Panc1 (cell line): Measurements from ENCODE around the gene RNU7-1. TPM values are rescaled to one million over a fixed set of nuclear protein-coding genes. Genes with fewer than 3 reads are reported as not detected.

Experiments
- ATAC-seq: fragments of 200-7000 bp; cut with Tn5 transposase; 2 replicates; pipeline ENCODE4 v1.9.1; 2020; ENCODE audit warnings: mild to moderate bottlenecking, moderate library complexity
- BruUV-seq: library from RNA; stranded (reverse); fragments of 400-500 nt; replicated peaks from 2 replicates; lab custom pipeline; 2021; lab: Mats Ljungman, UMichigan
- CTCF ChIA-PET: fragments of 300-600 bp; sonication (Branson Sonifier 250); formaldehyde crosslinking; loops from one replicate; lab custom pipeline; 2022; ENCODE audit warnings: antibody characterized with exemption; lab: Charles Lee
- POLR2A ChIA-PET: fragments of 300-600 bp; sonication (Branson Sonifier 250); formaldehyde crosslinking; loops from one replicate; lab custom pipeline; 2022; ENCODE audit warnings: antibody characterized with exemption; lab: Charles Lee
- DNase-seq: peaks from one replicate; pipeline ENCODE4 v3.0.0-alpha.2; 2010; ENCODE audit warnings: low read depth, low spot score
- H3K27ac ChIP-seq: 2 replicates; pipeline ENCODE4 v1.5.1; 2011; ENCODE audit warnings: mild to moderate bottlenecking, low read length, inconsistent platforms
- H3K27me3 ChIP-seq: fragments of 200-500 bp; sonication (Bioruptor generic); 2 replicates; pipeline ENCODE4 v1.6.0; 2014; ENCODE audit warnings: low read length, inconsistent platforms; ENCODE audit not compliant: control insufficient read depth, insufficient read depth
- H3K36me3 ChIP-seq: fragments of 200-500 bp; sonication (Bioruptor generic); 2 replicates; pipeline ENCODE4 v1.5.1; 2014; ENCODE audit warnings: inconsistent platforms, mild to moderate bottlenecking, low read length, moderate library complexity; ENCODE audit not compliant: control insufficient read depth, insufficient read depth
- H3K4me1 ChIP-seq: 2 replicates; pipeline ENCODE4 v1.5.1; 2011; ENCODE audit warnings: inconsistent platforms, mild to moderate bottlenecking, low read length, moderate library complexity; ENCODE audit not compliant: control insufficient read depth, insufficient read depth
- H3K4me3 ChIP-seq, 2 experiments: 2 replicates each; pipeline ENCODE4 v1.5.1; 2011 to 2012; ENCODE audit warnings: low read depth in 2 of 2, low read length in 2 of 2, mild to moderate bottlenecking in 2 of 2, inconsistent platforms in 1 of 2, moderate library complexity in 1 of 2
- H3K9me3 ChIP-seq: fragments of 200-500 bp; sonication (Bioruptor generic); 2 replicates; pipeline ENCODE4 v1.5.1; 2014; ENCODE audit warnings: low read depth, mild to moderate bottlenecking, inconsistent platforms, low read length, moderate library complexity; ENCODE audit not compliant: control insufficient read depth, insufficient read depth
- CTCF ChIP-seq: fragments of 450-650 bp; IDR thresholded peaks from 2 replicates; pipeline ENCODE4 v1.5.1; 2017; ENCODE audit warnings: mild to moderate bottlenecking
- POLR2AphosphoS5 ChIP-seq: IDR thresholded peaks from 2 replicates; pipeline ENCODE4 v1.6.1; 2012; ENCODE audit warnings: mild to moderate bottlenecking, low read depth, low read length, moderate library complexity
- REST ChIP-seq, 2 experiments: IDR thresholded peaks; 2 replicates each; pipeline ENCODE4 v1.6.1; 2011 to 2012; ENCODE audit warnings: low read depth in 2 of 2, control low read depth in 1 of 2, low read length in 1 of 2, mild to moderate bottlenecking in 1 of 2, moderate library complexity in 1 of 2; ENCODE audit not compliant: insufficient read depth in 1 of 2
- SIN3A ChIP-seq: IDR thresholded peaks from 2 replicates; pipeline ENCODE4 v1.6.1; 2012; ENCODE audit warnings: low read depth, mild to moderate bottlenecking, low read length, moderate library complexity, borderline replicate concordance; ENCODE audit not compliant: insufficient read depth
- TCF7L2 ChIP-seq: IDR thresholded peaks from 2 replicates; pipeline ENCODE4 v1.6.1; 2011; ENCODE audit warnings: mild to moderate bottlenecking, low read depth, low read length, inconsistent platforms
- in situ Hi-C: cut with HindIII; loops from 2 replicates; pipeline ENCODE4 v1.10.0; 2016; ENCODE audit warnings: low sequenced_read_pairs, low pct_unique_long_range_greater_than_20kb
- intact Hi-C: fragments of 100-400 bp; cut with micrococcal nuclease; formaldehyde crosslinking; loops from one replicate; pipeline ENCODE4 v1.10.0; 2022; ENCODE audit not compliant: unreplicated experiment
- total RNA-seq: library from RNA; stranded (reverse); gene quantifications from one replicate; pipeline ENCODE4 v1.2.1, GENCODE V29; 2021; ENCODE audit not compliant: unreplicated experiment

Gene RNU7-1
- total RNA-seq, 1 experiment from 2014 or later, result not detected

- no peak for ATAC-seq
- BruUV-seq, result no TSS peak
- intact Hi-C loops (no loop called here), in situ Hi-C loops (no loop called here)
- TF ChIP-seq CTCF, result no peak
- TF ChIP-seq TCF7L2, result no peak
- TF ChIP-seq SIN3A, result no peak
- no peak for TF ChIP-seq REST (IDR thresholded peaks at IDR 0.05; ENCODE audit: insufficient read depth in 1 of 2, low read depth in 2 of 2, low read length in 1 of 2)
- no peak for TF ChIP-seq POLR2AphosphoS5
- POLR2A ChIA-PET, result no interaction called here
- H3K27ac ChIP-seq, result no peak within 1 kb of the TSS
- H3K27me3 ChIP-seq, result no peaks in the 10 kb centered on the region
- H3K9me3 ChIP-seq, result no peaks in the 10 kb centered on the region
- no peak within 1 kb of the TSS for H3K4me3 ChIP-seq
- no peak for DNase-seq
- H3K4me1 ChIP-seq, result peaks cover under 1% of the 10 kb centered on the region; the same call in 1 of the 2 replicates
- CTCF ChIA-PET, result no interaction called here
- no peaks in the 10 kb centered on the region for H3K36me3 ChIP-seq
These were observed 7.4 kb downstream of the RNU7-1 start, which contains the start of gene PTPN6 for GRCh38 chr12:6950811-6951540. TSS of gene PTPN6 (plus strand) at chr12:6951356. CDS start at chr12:6951513, 157 bp downstream.

- no peak for TF ChIP-seq CTCF
- no peak for TF ChIP-seq TCF7L2
- TF ChIP-seq REST (IDR thresholded peaks at IDR 0.05; ENCODE audit: insufficient read depth in 1 of 2, low read depth in 2 of 2, low read length in 1 of 2), result no peak
- TF ChIP-seq SIN3A, result no peak
- no peak for TF ChIP-seq POLR2AphosphoS5
- intact Hi-C loops (no loop called here), in situ Hi-C loops (no loop called here)
- Histone ChIP-seq H3K9me3 (no peaks in the 10 kb centered on the region), H3K4me1 (no peaks in the 10 kb centered on the region), H3K27me3 (no peaks in the 10 kb centered on the region), H3K36me3 (no peaks in the 10 kb centered on the region), H3K27ac (no peak overlapping the region), H3K4me3 (no peak overlapping the region)
- CTCF ChIA-PET, result no interaction called here
- no TSS peak for BruUV-seq
- POLR2A ChIA-PET, result no interaction called here
- ATAC-seq (no peak), DNase-seq (no peak)
These were observed 8.0 kb downstream of the RNU7-1 start for GRCh38 chr12:6951551-6952120.
